SJSA1 (cell line): ENCODE data around the gene GSTT2B. TPM values are rescaled to one million over a fixed set of nuclear protein-coding genes. Genes with fewer than 3 reads are reported as not detected.
A peak's percentile ranks its signal among the peaks of the same experiment; 100 is the strongest.
"Not testable (repeated sequence)": the region's sequence is repeated elsewhere in the genome, so short reads cannot be mapped to it uniquely, and the experiment has no call there.

Experiments used
- DNase-seq, 2 experiments: peaks; one replicate each; pipeline ENCODE4 v3.0.0-alpha.2; 2015 to 2020; ENCODE audit warnings: low spot score in 2 of 2, low read depth in 1 of 2
- H3K27ac ChIP-seq: fragments of 250-450 bp; sonication (Bioruptor Pico); 2 replicates; pipeline ENCODE4 v1.5.1; 2020; ENCODE audit warnings: mild to moderate bottlenecking, moderate library complexity
- H3K27me3 ChIP-seq: fragments of 250-450 bp; sonication (Bioruptor Pico); replicated peaks from 2 replicates; pipeline ENCODE4 v1.5.1; 2020; ENCODE audit warnings: mild to moderate bottlenecking, moderate library complexity
- H3K36me3 ChIP-seq: fragments of 250-450 bp; sonication (Bioruptor Pico); 2 replicates; pipeline ENCODE4 v1.5.1; 2020; ENCODE audit warnings: mild to moderate bottlenecking
- H3K4me1 ChIP-seq: fragments of 250-450 bp; sonication (Bioruptor Pico); replicated peaks from 2 replicates; pipeline ENCODE4 v1.6.1; 2021; ENCODE audit warnings: mild to moderate bottlenecking
- H3K4me3 ChIP-seq: fragments of 250-450 bp; sonication (Bioruptor Pico); 2 replicates; pipeline ENCODE4 v1.5.1; 2020; ENCODE audit warnings: mild to moderate bottlenecking
- H3K9me3 ChIP-seq: fragments of 250-450 bp; sonication (Bioruptor Pico); replicated peaks from 2 replicates; pipeline ENCODE4 v1.5.1; 2020; ENCODE audit warnings: mild to moderate bottlenecking
- total RNA-seq: library from RNA; depleted of rRNA; stranded (reverse); fragments of >200 nt; shearing (Covaris generic); gene quantifications from 2 replicates; pipeline ENCODE4 v1.2.3, GENCODE V29; 2014

Gene GSTT2B
- total RNA-seq, 1 experiment from 2014 or later, result 17.8 TPM

GRCh38 chr22:23947391-23947790 lies 13.6 kb downstream of the GSTT2B start:
- not testable (repeated sequence) for H3K27me3 ChIP-seq, H3K4me1 ChIP-seq, H3K27ac ChIP-seq, H3K9me3 ChIP-seq, H3K36me3 ChIP-seq, H3K4me3 ChIP-seq, DNase-seq

GRCh38 chr22:23940166-23940565 lies 20.8 kb downstream of the GSTT2B start:
- H3K27me3 ChIP-seq, H3K36me3 ChIP-seq, H3K9me3 ChIP-seq, H3K4me3 ChIP-seq, H3K27ac ChIP-seq, H3K4me1 ChIP-seq, DNase-seq: not testable (repeated sequence)

GRCh38 chr22:23939017-23939357 lies 22.0 kb downstream of the GSTT2B start:
- H3K27ac ChIP-seq, result no peak overlapping the region
- DNase-seq, result no peak
- H3K9me3 ChIP-seq, result no peaks in the 10 kb centered on the region
- H3K36me3 ChIP-seq, result no peaks in the 10 kb centered on the region
- H3K4me1 ChIP-seq, result no peaks in the 10 kb centered on the region
- H3K4me3 ChIP-seq, result no peak overlapping the region
- H3K27me3 ChIP-seq, result no peaks in the 10 kb centered on the region

DNA sequence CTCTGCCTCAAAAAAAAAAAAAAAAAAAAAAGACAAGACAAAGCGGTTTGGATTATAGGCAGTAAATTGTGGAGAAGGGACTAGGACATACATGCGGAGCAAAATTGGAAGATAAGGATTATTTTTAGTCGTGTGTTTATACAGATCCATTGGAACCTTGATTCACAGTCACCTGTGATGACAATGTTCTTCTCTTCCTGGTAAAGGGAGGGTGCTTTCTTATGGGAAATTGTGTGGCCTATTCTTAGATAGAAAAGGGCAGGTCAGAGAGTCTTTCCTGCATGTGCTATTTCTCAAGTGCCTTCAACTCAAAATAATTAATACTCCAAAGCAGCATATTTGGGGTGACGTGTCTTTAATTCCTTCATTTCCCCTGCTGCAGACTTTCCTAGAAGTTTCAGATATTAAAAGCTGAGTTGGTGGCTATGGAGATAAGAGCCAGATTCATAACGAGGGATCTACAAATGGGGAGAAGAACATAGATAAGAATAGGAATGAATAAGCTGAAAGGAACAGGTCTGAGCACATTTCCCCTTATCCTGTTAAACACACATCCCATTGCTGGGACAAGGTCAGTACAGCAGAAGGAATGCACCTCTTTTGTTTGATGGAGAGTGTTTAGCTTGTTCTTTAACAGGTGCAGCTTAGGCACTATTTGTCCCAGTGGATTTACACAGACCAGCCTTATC lies 22.5 kb downstream of the GSTT2B start:
- Histone ChIP-seq H3K4me3 (no peak overlapping the region), H3K27ac (no peak overlapping the region), H3K27me3 (no peaks in the 10 kb centered on the region), H3K36me3 (no peaks in the 10 kb centered on the region), H3K4me1 (no peaks in the 10 kb centered on the region), H3K9me3 (no peaks in the 10 kb centered on the region)
- no peak for DNase-seq

DNA sequence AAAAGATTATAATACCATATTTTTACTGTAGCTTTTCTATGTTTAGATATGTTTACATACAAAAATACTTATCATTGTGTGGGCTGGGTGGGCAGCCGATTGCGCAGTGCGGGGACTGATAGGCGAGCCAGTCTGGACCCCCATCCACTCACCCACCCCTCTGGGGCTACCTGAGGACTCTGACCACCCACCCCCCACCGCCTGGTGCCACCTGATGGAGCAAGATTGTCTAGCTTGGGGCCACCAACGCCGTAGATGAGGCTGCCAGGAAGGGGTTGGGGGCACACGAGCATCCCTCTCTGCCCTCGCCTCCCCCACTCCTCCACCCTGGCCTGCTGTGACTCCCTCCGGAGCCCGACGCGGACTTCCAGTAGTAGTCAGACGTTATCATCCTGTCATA lies 34.4 kb downstream of the GSTT2B start:
- no peak overlapping the region for H3K27ac ChIP-seq
- H3K27me3 ChIP-seq, result no peaks in the 10 kb centered on the region
- H3K9me3 ChIP-seq, result peaks cover 7% of the 10 kb centered on the region
- peaks cover 40% of the 10 kb centered on the region for H3K36me3 ChIP-seq
- no peak overlapping the region for H3K4me3 ChIP-seq
- peaks cover 9% of the 10 kb centered on the region for H3K4me1 ChIP-seq
- no peak for DNase-seq

DNA sequence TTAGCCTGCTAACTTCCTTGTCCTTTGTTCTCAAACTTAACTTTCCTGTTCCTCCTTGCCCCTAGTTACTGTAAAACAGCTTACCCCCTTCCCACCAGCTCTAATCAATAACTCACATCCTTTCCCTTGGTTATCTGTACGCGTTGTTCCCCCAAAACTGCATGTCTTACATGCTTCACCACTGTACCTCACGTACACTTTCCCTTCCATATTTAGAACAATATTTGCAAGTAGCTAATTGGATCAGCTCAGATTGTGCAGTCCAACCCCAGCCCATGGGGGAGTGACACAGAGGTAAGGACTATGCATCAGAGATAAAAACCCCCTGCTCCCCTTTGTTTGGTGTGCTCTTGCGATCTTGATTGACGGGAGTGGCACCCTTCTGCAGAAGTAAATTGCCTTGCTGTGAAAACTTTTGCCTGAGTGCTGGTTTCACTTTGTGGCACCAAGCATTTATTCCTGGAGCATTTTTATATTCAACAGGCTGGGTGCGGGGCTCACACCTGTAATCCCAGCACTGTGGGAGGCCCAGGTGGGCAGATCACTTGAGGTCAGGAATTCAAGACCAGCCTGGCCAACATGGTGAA lies 35.9 kb downstream of the GSTT2B start:
- peaks cover 46% of the 10 kb centered on the region for H3K36me3 ChIP-seq
- no peak for DNase-seq
- H3K4me1 ChIP-seq, result peaks cover 18% of the 10 kb centered on the region
- H3K27ac ChIP-seq, result no peak overlapping the region
- no peaks in the 10 kb centered on the region for H3K27me3 ChIP-seq
- H3K4me3 ChIP-seq, result no peak overlapping the region
- H3K9me3 ChIP-seq, result peaks cover 7% of the 10 kb centered on the region

DNA sequence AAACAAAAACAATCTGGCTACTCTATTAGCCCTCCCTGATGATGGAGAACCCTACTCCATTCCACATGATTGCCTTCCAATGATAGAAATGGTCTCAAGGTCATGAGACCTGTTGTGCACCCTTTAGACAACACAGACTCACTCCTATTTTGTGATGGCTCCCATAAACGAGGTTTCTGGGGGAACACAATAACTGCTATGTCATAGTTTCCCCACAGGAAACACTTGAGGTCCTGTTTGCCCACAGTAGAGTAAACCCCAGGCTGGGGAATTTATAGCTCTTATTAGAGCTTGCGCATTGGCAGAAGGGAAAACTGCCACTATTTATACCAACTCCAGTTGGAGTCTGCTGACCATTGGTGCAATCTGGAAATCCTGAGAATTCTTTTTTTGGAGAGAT lies 38.1 kb downstream of the GSTT2B start:
- Histone ChIP-seq H3K27me3 (no peaks in the 10 kb centered on the region), H3K9me3 (peaks cover 7% of the 10 kb centered on the region), H3K4me1 (peaks cover 26% of the 10 kb centered on the region), H3K27ac (no peak overlapping the region), H3K4me3 (no peak overlapping the region), H3K36me3 (peaks cover 46% of the 10 kb centered on the region)
- no peak for DNase-seq

DNA sequence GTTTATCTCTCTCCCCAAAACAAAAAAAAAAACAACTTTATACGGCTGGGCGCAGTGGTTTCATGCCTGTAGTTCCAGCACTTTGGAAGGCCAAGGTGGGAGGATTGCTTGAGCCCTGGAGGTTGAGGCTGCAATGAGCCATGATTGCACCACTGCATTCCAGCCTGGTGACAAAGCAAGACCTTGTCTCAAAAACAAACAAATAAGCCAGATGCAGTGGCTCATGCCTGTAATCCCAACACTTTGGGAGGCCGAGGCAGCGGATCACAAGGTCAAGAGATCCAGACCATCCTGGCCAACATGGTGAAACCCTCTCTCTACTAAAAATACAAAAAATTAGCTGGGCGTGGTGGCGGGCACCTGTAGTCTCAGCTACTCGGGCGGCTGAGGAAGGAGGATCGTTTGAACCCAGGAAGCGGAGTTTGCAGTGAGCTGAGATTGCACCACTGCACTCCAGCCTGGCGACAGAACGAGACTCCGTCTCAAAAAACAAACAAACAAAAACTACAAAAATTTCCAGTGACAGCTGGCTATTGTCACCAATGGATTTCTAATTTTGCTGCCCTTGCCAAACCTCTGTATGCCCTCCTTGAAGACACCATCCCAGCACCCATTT lies 39.3 kb downstream of the GSTT2B start:
- H3K9me3 ChIP-seq, H3K27me3 ChIP-seq, H3K4me3 ChIP-seq: not testable (repeated sequence)
- peak; percentile 46 to 71 for DNase-seq
- peaks cover 26% of the 10 kb centered on the region for H3K4me1 ChIP-seq
- peaks cover 40% of the 10 kb centered on the region for H3K36me3 ChIP-seq
- peak overlapping the region; percentile 54 for H3K27ac ChIP-seq

GRCh38 chr22:23920267-23920611 lies 40.8 kb downstream of the GSTT2B start:
- not testable (repeated sequence) for H3K9me3 ChIP-seq, H3K27me3 ChIP-seq, H3K4me3 ChIP-seq, DNase-seq
- Histone ChIP-seq H3K4me1 (peaks cover 26% of the 10 kb centered on the region), H3K36me3 (peaks cover 30% of the 10 kb centered on the region), H3K27ac (peak overlapping the region; percentile 64)

GRCh38 chr22:23915290-23915689 lies 45.7 kb downstream of the GSTT2B start:
- Histone ChIP-seq H3K9me3 (no peaks in the 10 kb centered on the region), H3K4me3 (no peak overlapping the region), H3K27ac (no peak overlapping the region), H3K36me3 (peaks cover 2% of the 10 kb centered on the region), H3K27me3 (no peaks in the 10 kb centered on the region), H3K4me1 (peaks cover 22% of the 10 kb centered on the region)
- no peak for DNase-seq

DNA sequence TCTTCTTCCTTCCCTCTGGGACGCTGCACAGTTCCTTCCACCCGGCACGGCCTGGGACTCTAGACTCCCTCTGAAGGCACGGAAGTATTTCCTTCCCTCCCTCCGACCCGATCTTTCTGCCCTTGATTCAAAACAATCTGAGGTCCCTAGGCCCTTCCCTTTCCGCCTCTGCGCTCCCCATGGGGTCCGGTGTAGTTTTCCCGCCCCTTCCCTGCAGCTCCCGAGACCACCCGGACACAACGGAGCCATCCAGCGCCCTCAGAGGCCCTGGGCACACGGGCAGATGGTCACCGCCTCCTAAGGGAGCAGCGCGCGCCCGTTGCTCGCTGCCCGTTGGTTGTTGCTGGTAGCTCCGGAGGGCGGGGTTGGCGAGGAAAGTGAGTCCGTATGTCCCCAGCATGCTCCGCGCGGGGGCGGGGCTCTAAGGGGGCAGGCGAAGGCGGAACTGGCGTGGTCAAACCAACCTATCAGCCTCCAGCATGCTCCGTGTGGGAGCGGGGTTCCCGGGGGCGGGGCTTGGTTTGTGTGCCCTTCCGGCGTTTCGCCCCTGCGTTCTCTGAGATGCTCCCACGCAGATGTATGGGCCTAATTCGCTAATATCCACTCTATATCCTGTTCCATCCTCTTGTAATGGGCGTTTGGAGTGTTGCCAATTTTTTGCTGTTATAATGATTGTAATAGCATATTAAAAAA lies 47.2 kb downstream of the GSTT2B start:
- Histone ChIP-seq H3K9me3 (no peaks in the 10 kb centered on the region), H3K27me3 (no peaks in the 10 kb centered on the region), H3K4me1 (peaks cover 12% of the 10 kb centered on the region), H3K4me3 (peak overlapping the region; percentile 38), H3K36me3 (no peaks in the 10 kb centered on the region), H3K27ac (peak overlapping the region; percentile 66)
- DNase-seq, result peak; percentile 97 to 100

- no peaks in the 10 kb centered on the region for H3K36me3 ChIP-seq
- H3K9me3 ChIP-seq, result no peaks in the 10 kb centered on the region
- H3K4me3 ChIP-seq, result peak overlapping the region; percentile 38
- H3K27me3 ChIP-seq, result no peaks in the 10 kb centered on the region
- H3K4me1 ChIP-seq, result peaks cover 12% of the 10 kb centered on the region
- DNase-seq, result peak in 1 of 2 experiments; percentile 19
- peak overlapping the region; percentile 66 for H3K27ac ChIP-seq
Measured at GRCh38 chr22:23913306-23913660, 47.7 kb downstream of the GSTT2B start.

GRCh38 chr22:23912293-23912903 lies 48.6 kb downstream of the GSTT2B start:
- Histone ChIP-seq H3K4me1 (peaks cover 12% of the 10 kb centered on the region), H3K9me3 (no peaks in the 10 kb centered on the region), H3K27me3 (no peaks in the 10 kb centered on the region), H3K36me3 (no peaks in the 10 kb centered on the region), H3K4me3 (no peak overlapping the region), H3K27ac (no peak overlapping the region)
- DNase-seq, result no peak
